GM12864 (cell line): ENCODE data around the gene DPYSL4.

Source experiments
- DNase-seq: peaks from one replicate; pipeline ENCODE4 v3.0.0-alpha.2; 2011; ENCODE audit warnings: low read depth
- H3K4me3 ChIP-seq: 2 replicates; pipeline ENCODE4 v1.5.1; 2011; ENCODE audit warnings: mild to moderate bottlenecking, low read depth, low read length, control low read depth
- TF ChIP-seq, protein P1 (sequence below): IDR thresholded peaks from 2 replicates; pipeline ENCODE4 v1.5.1; 2011; ENCODE audit warnings: low read depth, mild to moderate bottlenecking, moderate library complexity, low read length, control low read depth, inconsistent platforms; ENCODE audit errors: missing control alignments

The DPYSL4 gene

DNA sequence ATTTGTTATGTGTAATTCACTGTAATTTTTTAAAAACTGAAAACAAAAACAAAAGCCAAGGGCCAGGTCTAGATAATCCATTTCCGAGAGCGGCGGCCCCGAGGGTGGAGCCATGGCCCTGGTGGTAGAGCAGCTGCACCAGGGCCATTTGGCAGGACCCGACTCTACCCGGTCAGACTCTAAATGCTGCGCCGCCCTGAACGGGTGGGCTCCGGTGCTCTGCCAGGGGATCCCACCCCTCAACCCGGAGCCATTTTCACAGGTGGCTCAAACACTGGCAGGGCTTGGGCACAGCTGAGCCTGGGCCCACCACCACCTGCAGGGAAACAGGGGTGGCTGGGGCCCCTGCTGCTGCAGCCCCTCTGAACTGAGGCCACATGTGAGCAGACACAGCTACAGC, 56.9 kb downstream of the DPYSL4 start:
- TF ChIP-seq, protein P1, sequence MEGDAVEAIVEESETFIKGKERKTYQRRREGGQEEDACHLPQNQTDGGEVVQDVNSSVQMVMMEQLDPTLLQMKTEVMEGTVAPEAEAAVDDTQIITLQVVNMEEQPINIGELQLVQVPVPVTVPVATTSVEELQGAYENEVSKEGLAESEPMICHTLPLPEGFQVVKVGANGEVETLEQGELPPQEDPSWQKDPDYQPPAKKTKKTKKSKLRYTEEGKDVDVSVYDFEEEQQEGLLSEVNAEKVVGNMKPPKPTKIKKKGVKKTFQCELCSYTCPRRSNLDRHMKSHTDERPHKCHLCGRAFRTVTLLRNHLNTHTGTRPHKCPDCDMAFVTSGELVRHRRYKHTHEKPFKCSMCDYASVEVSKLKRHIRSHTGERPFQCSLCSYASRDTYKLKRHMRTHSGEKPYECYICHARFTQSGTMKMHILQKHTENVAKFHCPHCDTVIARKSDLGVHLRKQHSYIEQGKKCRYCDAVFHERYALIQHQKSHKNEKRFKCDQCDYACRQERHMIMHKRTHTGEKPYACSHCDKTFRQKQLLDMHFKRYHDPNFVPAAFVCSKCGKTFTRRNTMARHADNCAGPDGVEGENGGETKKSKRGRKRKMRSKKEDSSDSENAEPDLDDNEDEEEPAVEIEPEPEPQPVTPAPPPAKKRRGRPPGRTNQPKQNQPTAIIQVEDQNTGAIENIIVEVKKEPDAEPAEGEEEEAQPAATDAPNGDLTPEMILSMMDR = no peak
- H3K4me3 ChIP-seq = no peak overlapping the region
- DNase-seq = no peak

DNA sequence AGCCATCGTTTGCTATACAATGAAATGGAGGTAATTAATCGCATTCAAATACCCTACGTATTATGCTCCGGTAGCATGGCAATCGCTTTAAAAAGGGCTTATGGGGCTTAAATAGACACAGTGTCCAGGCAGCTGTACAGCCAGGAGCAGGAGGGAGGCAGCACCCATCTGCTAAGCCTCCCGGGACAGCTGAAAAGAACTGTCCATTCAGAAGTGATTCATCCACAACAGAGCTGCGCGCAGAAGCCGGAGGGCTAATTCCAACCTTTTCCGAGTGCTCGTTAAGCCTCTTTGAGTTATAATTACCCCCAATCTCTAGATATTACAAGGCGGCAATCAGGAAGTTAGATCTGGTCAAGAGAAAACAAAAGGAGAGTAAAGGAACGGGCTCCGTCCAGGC, 58.3 kb downstream of the DPYSL4 start:
- TF ChIP-seq, protein P1 = no peak
- no peak for DNase-seq
- H3K4me3 ChIP-seq = no peak overlapping the region

DNA sequence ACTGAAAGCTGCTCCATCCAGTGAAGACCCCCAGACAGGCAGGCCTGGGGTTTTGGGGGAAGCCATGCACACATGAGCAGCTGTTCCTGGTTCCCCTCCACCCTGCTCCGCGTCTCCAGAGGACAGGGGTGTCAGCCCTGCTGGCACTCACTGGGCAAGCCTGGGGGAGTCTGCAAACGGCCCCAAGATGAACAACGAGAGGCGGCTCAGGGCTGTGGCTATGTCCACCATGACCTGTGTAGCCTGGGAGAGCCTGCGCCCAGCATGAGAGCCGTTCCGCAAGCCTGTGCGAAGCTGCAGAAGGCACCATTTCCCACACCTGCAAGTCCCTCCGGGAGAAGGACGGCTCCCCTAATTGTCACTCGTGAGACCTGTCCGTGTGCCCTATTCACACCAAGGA, 59.5 kb downstream of the DPYSL4 start:
- TF ChIP-seq, protein P1 = no peak
- DNase-seq = no peak
- H3K4me3 ChIP-seq = no peak overlapping the region

DNA sequence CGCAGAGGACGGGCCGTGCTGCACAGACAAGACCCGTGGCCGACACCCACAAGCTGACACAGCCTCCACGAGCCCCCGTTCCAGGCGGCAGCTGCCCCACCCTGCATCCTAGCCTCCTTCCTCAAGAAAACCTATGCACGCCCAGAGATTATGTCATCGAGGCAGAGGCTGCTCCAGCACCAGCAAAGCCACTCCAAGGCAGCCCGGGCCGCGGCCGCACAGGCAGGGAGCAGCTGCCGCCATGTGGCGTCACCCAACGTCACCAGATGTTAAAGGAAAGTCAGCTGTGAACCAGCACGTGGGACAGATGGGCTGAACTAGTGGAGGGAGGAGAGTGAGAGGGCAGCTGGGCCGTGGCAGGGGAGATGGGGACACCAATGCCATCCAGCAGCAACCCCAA, 61.2 kb downstream of the DPYSL4 start:
- no peak for DNase-seq
- TF ChIP-seq, protein P1 = no peak
- no peak overlapping the region for H3K4me3 ChIP-seq

DNA sequence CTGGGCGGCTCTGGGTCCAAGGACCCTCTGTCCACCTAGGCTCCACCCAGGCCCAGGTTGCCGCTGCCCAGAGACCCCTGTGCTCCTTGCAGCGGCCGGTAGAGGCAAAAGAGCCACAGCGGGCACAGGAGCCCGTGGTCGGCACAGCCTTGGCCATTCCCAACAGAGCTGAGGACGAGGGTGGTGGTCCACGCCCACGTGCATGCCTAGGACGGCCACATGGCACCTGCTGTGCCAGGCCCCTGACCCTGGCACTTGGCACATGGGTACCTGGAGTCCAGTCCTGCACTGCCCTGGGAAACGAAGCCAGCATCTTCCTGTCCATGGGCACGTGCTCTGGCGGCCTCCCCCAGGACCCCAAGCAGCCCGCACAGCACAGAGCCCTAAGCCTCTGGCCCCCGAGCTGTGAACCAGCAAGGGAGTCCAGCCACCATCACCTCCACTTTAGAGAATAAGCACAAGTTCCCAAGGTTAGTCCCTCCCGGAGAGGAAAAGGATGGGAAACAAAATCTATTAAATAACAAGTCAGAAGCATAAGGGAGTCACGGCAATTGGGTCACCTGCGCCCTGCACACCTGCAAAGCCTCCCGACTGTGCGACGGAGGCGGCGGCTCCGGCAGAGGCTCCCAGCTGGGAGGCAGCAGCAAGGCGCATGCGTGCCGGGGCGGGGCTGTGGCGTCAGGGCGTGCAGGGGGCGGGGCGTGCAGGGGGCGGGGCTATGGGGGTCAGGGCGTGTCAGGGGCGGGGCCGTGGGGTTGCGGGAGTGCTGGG, 61.9 kb downstream of the DPYSL4 start:
- DNase-seq = no peak
- TF ChIP-seq, protein P1 = no peak
- peak overlapping the region; percentile 0 for H3K4me3 ChIP-seq

DNA sequence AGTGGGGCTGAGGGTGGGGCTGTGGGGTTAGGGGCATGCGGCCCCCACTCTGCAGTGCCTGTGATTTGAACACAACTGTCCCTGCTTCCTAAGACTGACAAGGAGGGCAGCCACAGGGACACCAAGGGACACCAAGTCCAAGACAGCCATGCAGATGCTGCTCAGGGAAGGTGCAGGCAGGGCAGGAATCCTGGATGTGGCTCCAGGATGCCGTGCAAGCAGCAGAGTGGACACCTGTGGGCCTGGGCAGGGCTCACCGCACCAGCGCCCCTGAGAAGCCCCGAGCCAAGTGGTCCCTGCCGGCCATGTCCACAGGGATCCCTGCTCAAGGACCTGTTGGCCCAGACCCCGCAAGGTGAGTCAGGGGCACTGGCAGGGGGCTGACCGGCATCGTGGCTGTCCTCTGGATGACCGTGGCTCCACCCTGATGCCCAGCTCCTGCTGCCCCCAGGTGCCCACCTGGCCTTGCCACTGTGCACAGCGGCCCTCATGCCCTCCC, 62.5 kb downstream of the DPYSL4 start:
- H3K4me3 ChIP-seq = no peak overlapping the region
- TF ChIP-seq, protein P1 = no peak
- no peak for DNase-seq
